GM21528 (cell line): ENCODE results near the gene MMRN1.
A peak's percentile ranks its signal among the peaks of the same experiment; 100 is the strongest.

Source experiments
- ATAC-seq: cut with Tn5 transposase; IDR thresholded peaks from one replicate; pipeline ENCODE4 v1.9.1; 2021; ENCODE audit warnings: mild to moderate bottlenecking, moderate library complexity; ENCODE audit not compliant: unreplicated experiment, low FRiP score

Gene MMRN1

GRCh38 chr4:89906316-89906715 lies 11.7 kb downstream of the MMRN1 start:
- ATAC-seq, result no peak

GRCh38 chr4:89906777-89907521 lies 12.3 kb downstream of the MMRN1 start:
- ATAC-seq, result no peak

- no peak for ATAC-seq
These were observed 15.2 kb downstream of the MMRN1 start for GRCh38 chr4:89909889-89910288.

- no peak for ATAC-seq
These were observed 19.0 kb downstream of the MMRN1 start for GRCh38 chr4:89913623-89914022.

- ATAC-seq, result no peak
These were observed 20.2 kb downstream of the MMRN1 start for GRCh38 chr4:89914609-89915550.

- ATAC-seq, result no peak
These were observed 21.3 kb downstream of the MMRN1 start for GRCh38 chr4:89915937-89916336.

- ATAC-seq, result no peak
These were observed 28.3 kb downstream of the MMRN1 start for GRCh38 chr4:89922848-89923416.

- no peak for ATAC-seq
These were observed 34.2 kb downstream of the MMRN1 start for GRCh38 chr4:89928838-89929237.

GRCh38 chr4:89929425-89930159 lies 34.9 kb downstream of the MMRN1 start:
- peak; percentile 92 for ATAC-seq

- ATAC-seq, result no peak
These were observed 44.9 kb downstream of the MMRN1 start for GRCh38 chr4:89939546-89939945.

GRCh38 chr4:89939994-89940393 lies 45.3 kb downstream of the MMRN1 start:
- no peak for ATAC-seq

GRCh38 chr4:89942811-89943210 lies 48.2 kb downstream of the MMRN1 start:
- no peak for ATAC-seq

- ATAC-seq, result no peak
These were observed 55.2 kb downstream of the MMRN1 start for GRCh38 chr4:89949782-89950387.

GRCh38 chr4:89952458-89952857 lies 57.8 kb downstream of the MMRN1 start:
- no peak for ATAC-seq

- no peak for ATAC-seq
These were observed 60.4 kb downstream of the MMRN1 start for GRCh38 chr4:89954906-89955695.

GRCh38 chr4:89957046-89957926 lies 62.6 kb downstream of the MMRN1 start:
- ATAC-seq, result no peak

- ATAC-seq, result no peak
These were observed 87.2 kb downstream of the MMRN1 start for GRCh38 chr4:89981789-89982334.

- no peak for ATAC-seq
These were observed 93.6 kb downstream of the MMRN1 start for GRCh38 chr4:89988268-89988667.
